PFSK-1 (cell line): ENCODE measurements around the gene GNAT3.

Experiments used
- FOXP2 ChIP-seq: optimal IDR thresholded peaks from 2 replicates; pipeline ENCODE3; 2011; ENCODE audit warnings: borderline replicate concordance, control low read depth, inconsistent platforms; ENCODE audit not compliant: insufficient read depth; ENCODE audit errors: extremely low read length, extremely low read depth
- POLR2AphosphoS5 ChIP-seq: IDR thresholded peaks from 2 replicates; pipeline ENCODE4 v1.6.1; 2012; ENCODE audit warnings: low read depth, mild to moderate bottlenecking, control low read depth, low read length, moderate library complexity
- REST ChIP-seq, 2 experiments: IDR thresholded peaks; 2 replicates each; pipeline versions ENCODE4 v1.6.1 to v1.8.0; 2011 to 2012; ENCODE audit warnings: low read depth in 2 of 2, low read length in 2 of 2, control low read depth in 1 of 2, inconsistent platforms in 1 of 2, mild to moderate bottlenecking in 1 of 2, moderate library complexity in 1 of 2; ENCODE audit not compliant: insufficient read depth in 1 of 2
- SIN3A ChIP-seq: IDR thresholded peaks from 2 replicates; pipeline ENCODE4 v1.6.1; 2012; ENCODE audit warnings: mild to moderate bottlenecking, low read length, moderate library complexity, borderline replicate concordance; ENCODE audit not compliant: insufficient read depth
- TAF1 ChIP-seq: IDR thresholded peaks from 2 replicates; pipeline ENCODE4 v1.6.1; 2012; ENCODE audit warnings: low read length, control low read depth, borderline replicate concordance; ENCODE audit not compliant: insufficient read depth

GNAT3 gene

DNA sequence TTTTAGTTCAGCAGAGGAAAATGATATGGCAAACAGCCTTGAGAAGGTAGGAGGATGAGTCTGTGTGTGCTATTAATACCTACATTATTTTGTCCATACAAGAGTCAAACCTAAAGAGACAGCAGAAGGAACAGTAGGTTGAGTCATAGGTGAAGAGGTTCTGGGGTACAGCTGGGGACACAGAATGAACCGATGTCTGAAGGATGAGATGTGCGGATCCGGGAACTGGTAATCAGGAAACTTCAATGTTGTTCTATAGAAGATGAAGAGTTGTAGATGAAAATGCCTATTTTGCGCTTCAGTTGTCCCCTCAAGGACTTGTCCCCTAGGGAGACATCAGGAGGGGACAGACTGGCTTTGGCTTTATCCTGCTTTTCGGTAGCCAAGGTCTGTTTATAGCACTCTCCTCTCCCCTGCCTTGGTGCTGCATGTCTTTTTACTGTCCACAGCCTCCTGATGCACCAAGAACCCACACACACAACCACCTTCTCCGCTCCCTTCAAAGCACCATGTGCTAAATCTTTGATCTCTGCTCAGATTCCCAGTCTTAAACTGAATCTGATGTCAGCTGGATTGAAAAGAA is 94.6 kb downstream of the GNAT3 start:
- TF ChIP-seq FOXP2 (no peak), TAF1 (no peak), SIN3A (no peak), POLR2AphosphoS5 (no peak), REST (IDR thresholded peaks at IDR 0.05; ENCODE audit: insufficient read depth in 1 of 2, low read depth in 2 of 2, low read length in 2 of 2) (no peak)

DNA sequence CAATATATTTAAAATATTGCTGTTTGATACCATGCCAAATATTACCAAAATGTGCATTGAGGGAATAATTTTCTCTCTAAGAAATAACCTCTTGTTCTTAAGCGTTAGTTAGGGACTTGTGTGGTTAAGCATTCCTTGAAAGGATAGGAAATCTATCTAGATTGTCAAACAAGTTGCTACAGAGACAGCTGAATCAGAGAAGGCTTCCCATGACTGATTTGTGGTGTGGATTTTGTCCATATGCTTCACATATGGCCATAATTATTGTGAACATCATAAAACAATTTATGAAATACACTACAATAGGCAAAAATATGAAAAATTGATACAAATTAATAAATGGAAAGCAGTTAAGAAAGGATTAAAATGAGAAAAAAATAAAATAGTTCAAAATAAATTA is 96.3 kb downstream of the GNAT3 start:
- TF ChIP-seq TAF1 (no peak), REST (IDR thresholded peaks at IDR 0.05; ENCODE audit: insufficient read depth in 1 of 2, low read depth in 2 of 2, low read length in 2 of 2) (no peak), FOXP2 (no peak), SIN3A (no peak), POLR2AphosphoS5 (no peak)

DNA sequence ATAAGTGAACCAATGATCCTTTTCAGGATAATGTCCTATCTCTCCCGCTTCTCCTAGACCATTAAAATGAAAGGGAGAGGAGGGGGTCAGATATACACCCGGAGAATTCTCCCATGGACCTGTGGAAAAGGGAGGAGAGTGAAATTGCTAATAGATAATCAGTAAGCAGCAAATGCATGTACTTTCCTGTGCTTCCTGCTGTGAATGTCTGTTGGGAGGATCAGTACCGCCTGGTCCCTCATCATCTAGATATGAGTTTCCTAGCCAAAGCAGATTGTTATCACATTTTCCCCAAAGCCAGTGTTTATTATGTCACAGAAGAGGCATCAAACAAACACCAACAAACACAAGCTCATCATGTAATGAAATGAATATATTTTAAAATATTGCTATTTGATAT is 96.8 kb downstream of the GNAT3 start:
- TF ChIP-seq SIN3A (no peak), TAF1 (no peak), POLR2AphosphoS5 (no peak), FOXP2 (no peak), REST (IDR thresholded peaks at IDR 0.05; ENCODE audit: insufficient read depth in 1 of 2, low read depth in 2 of 2, low read length in 2 of 2) (no peak)

- TF ChIP-seq POLR2AphosphoS5 (no peak), SIN3A (no peak), REST (IDR thresholded peaks at IDR 0.05; ENCODE audit: insufficient read depth in 1 of 2, low read depth in 2 of 2, low read length in 2 of 2) (no peak), TAF1 (no peak), FOXP2 (no peak)
These were observed 97.5 kb downstream of the GNAT3 start for GRCh38 chr7:80414331-80414730.
